SK-N-SH treated with all-trans-retinoic acid at 6 μM for 48 hours (cell line): ENCODE measurements around the gene ZC3H12C.

Experiments
- ATAC-seq: fragments of 200-7000 bp; cut with Tn5 transposase; 3 replicates; pipeline ENCODE4 v1.9.1; 2020; ENCODE audit warnings: mild to moderate bottlenecking, moderate library complexity
- ARNTL ChIP-seq: fragments of 450-650 bp; formaldehyde crosslinking; IDR thresholded peaks from 2 replicates; pipeline ENCODE4 v1.5.0; 2020; ENCODE audit warnings: low read depth, mild to moderate bottlenecking, moderate library complexity, borderline replicate concordance
- BACH2 ChIP-seq: fragments of 250-450 bp; sonication (Bioruptor Pico); IDR thresholded peaks from 2 replicates; pipeline ENCODE4 v1.9.0; 2021; ENCODE audit warnings: mild to moderate bottlenecking, borderline replicate concordance
- CREB5 ChIP-seq: fragments of 250-450 bp; sonication (Bioruptor Pico); IDR thresholded peaks from 2 replicates; pipeline ENCODE4 v1.5.1; 2020; ENCODE audit warnings: low read depth, mild to moderate bottlenecking, moderate library complexity
- CSDC2 ChIP-seq: fragments of 250-450 bp; sonication (Bioruptor Pico); IDR thresholded peaks from 2 replicates; pipeline ENCODE4 v1.5.0; 2020; ENCODE audit warnings: mild to moderate bottlenecking, moderate library complexity
- CSRNP3 ChIP-seq: fragments of 250-450 bp; sonication (Bioruptor Pico); IDR thresholded peaks from 2 replicates; pipeline ENCODE4 v1.5.1; 2021; ENCODE audit warnings: mild to moderate bottlenecking, moderate library complexity
- ESRRG ChIP-seq: fragments of 250-450 bp; sonication (Bioruptor Pico); IDR thresholded peaks from 2 replicates; pipeline ENCODE4 v1.6.1; 2021; ENCODE audit warnings: mild to moderate bottlenecking
- GLIS3 ChIP-seq: fragments of 250-450 bp; sonication (Bioruptor Pico); IDR thresholded peaks from 2 replicates; pipeline ENCODE4 v1.5.0; 2020; ENCODE audit warnings: mild to moderate bottlenecking, moderate library complexity
- ISL1 ChIP-seq: fragments of 250-450 bp; sonication (Bioruptor Pico); IDR thresholded peaks from 2 replicates; pipeline ENCODE4 v2.1.2; 2022; ENCODE audit warnings: mild to moderate bottlenecking, moderate library complexity
- OSR1 ChIP-seq: fragments of 250-450 bp; sonication (Bioruptor Pico); IDR thresholded peaks from 2 replicates; pipeline ENCODE4 v1.8.0; 2022; ENCODE audit warnings: moderate library complexity, mild to moderate bottlenecking, inconsistent platforms
- PATZ1 ChIP-seq: fragments of 250-450 bp; sonication (Bioruptor Pico); IDR thresholded peaks from 2 replicates; pipeline ENCODE4 v1.8.0; 2020; ENCODE audit warnings: mild to moderate bottlenecking, moderate library complexity, borderline replicate concordance
- POU6F1 ChIP-seq: fragments of 250-450 bp; sonication (Bioruptor Pico); IDR thresholded peaks from 2 replicates; pipeline ENCODE4 v1.8.0; 2021; ENCODE audit warnings: low read depth, mild to moderate bottlenecking, moderate library complexity, borderline replicate concordance
- PPARA ChIP-seq: fragments of 250-450 bp; sonication (Bioruptor Pico); IDR thresholded peaks from 2 replicates; pipeline ENCODE4 v1.5.0; 2020; ENCODE audit warnings: mild to moderate bottlenecking, borderline replicate concordance
- TCF4 ChIP-seq: fragments of 250-450 bp; sonication (Bioruptor Pico); IDR thresholded peaks from 2 replicates; pipeline ENCODE4 v1.8.0; 2021; ENCODE audit warnings: mild to moderate bottlenecking, moderate library complexity, borderline replicate concordance
- TOX ChIP-seq: fragments of 250-450 bp; sonication (Bioruptor Pico); IDR thresholded peaks from 2 replicates; pipeline ENCODE4 v1.8.0; 2021; ENCODE audit warnings: mild to moderate bottlenecking, moderate library complexity, borderline replicate concordance
- TSHZ2 ChIP-seq: fragments of 250-450 bp; sonication (Bioruptor Pico); IDR thresholded peaks from 2 replicates; pipeline ENCODE4 v1.5.0; 2020; ENCODE audit warnings: mild to moderate bottlenecking, moderate library complexity
- ZC3H10 ChIP-seq: fragments of 250-450 bp; sonication (Bioruptor Pico); IDR thresholded peaks from 2 replicates; pipeline ENCODE4 v1.5.1; 2021; ENCODE audit warnings: mild to moderate bottlenecking, moderate library complexity
- ZFP3 ChIP-seq: fragments of 250-450 bp; sonication (Bioruptor Pico); IDR thresholded peaks from 2 replicates; pipeline ENCODE4 v1.5.0; 2020; ENCODE audit warnings: mild to moderate bottlenecking, moderate library complexity
- ZFP30 ChIP-seq: fragments of 450-650 bp; formaldehyde crosslinking; IDR thresholded peaks from 2 replicates; pipeline ENCODE4 v1.5.0; 2022; ENCODE audit warnings: mild to moderate bottlenecking, moderate library complexity
- ZNF565 ChIP-seq: fragments of 450-650 bp; formaldehyde crosslinking; conservative IDR thresholded peaks from 2 replicates; pipeline ENCODE4 v1.5.0; 2020; ENCODE audit warnings: low read depth, mild to moderate bottlenecking, moderate library complexity
- ZNF70 ChIP-seq: fragments of 450-650 bp; formaldehyde crosslinking; IDR thresholded peaks from 2 replicates; pipeline ENCODE4 v1.5.0; 2020; ENCODE audit warnings: mild to moderate bottlenecking, moderate library complexity
- ZNF8 ChIP-seq: fragments of 450-650 bp; formaldehyde crosslinking; IDR thresholded peaks from 2 replicates; pipeline ENCODE4 v1.5.0; 2020; ENCODE audit warnings: mild to moderate bottlenecking, moderate library complexity

The ZC3H12C gene

GRCh38 chr11:110168033-110168803, 75.0 kb downstream of the ZC3H12C start:
- TF ChIP-seq CSRNP3 (CRISPR knock-in tag) (no peak), OSR1 (CRISPR knock-in tag) (no peak), ZFP3 (CRISPR knock-in tag) (no peak), ZNF70 (no peak), TSHZ2 (no peak), PATZ1 (no peak), POU6F1 (CRISPR knock-in tag) (no peak), ZNF8 (CRISPR knock-in tag) (no peak), ARNTL (CRISPR knock-in tag) (no peak), ZC3H10 (no peak), GLIS3 (CRISPR knock-in tag) (no peak), PPARA (CRISPR knock-in tag) (no peak)
- ATAC-seq: no peak

GRCh38 chr11:110169738-110170137, 76.5 kb downstream of the ZC3H12C start:
- no peak for ATAC-seq
- TF ChIP-seq PATZ1 (no peak), POU6F1 (CRISPR knock-in tag) (no peak), TOX (no peak), GLIS3 (CRISPR knock-in tag) (no peak), ARNTL (CRISPR knock-in tag) (no peak), ZFP30 (no peak), CSDC2 (CRISPR knock-in tag) (no peak), CSRNP3 (CRISPR knock-in tag) (no peak), ZFP3 (CRISPR knock-in tag) (no peak), BACH2 (CRISPR knock-in tag) (no peak), TSHZ2 (no peak), CREB5 (no peak), ZNF565 (no peak), OSR1 (CRISPR knock-in tag) (no peak), ESRRG (CRISPR knock-in tag) (no peak), TCF4 (CRISPR knock-in tag) (no peak), ISL1 (CRISPR knock-in tag) (no peak)
